GM12872 (cell line): ENCODE measurements around the gene PIK3C2G.

Experiments
- CTCF ChIP-seq: IDR thresholded peaks from 3 replicates; pipeline ENCODE4 v1.5.1; 2011; ENCODE audit warnings: low read depth, mild to moderate bottlenecking, low read length, moderate library complexity; ENCODE audit not compliant: insufficient read depth

The PIK3C2G gene

GRCh38 chr12:18261906-18262305, 588 bp downstream of the PIK3C2G start:
- TF ChIP-seq CTCF, result no peak

DNA sequence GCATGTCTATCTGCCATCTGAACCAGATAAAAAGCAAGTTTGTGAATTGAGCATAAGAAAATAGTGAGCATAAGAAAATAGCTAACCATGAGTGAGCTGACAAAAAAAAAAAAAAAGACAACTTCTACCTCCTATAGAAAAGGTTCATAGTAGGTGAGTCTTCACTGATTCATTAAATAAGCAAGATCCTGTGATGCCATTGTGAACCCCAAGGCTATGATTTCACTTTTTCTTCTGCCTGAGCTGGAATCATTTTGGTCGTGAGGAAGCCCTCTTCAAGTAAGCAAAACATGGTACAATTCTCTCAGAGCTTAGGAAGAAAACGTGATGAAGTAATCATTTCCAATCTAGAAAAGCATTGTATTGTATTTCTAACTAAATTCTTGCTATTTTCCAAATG, 1.2 kb downstream of the PIK3C2G start:
- TF ChIP-seq CTCF, result no peak

DNA sequence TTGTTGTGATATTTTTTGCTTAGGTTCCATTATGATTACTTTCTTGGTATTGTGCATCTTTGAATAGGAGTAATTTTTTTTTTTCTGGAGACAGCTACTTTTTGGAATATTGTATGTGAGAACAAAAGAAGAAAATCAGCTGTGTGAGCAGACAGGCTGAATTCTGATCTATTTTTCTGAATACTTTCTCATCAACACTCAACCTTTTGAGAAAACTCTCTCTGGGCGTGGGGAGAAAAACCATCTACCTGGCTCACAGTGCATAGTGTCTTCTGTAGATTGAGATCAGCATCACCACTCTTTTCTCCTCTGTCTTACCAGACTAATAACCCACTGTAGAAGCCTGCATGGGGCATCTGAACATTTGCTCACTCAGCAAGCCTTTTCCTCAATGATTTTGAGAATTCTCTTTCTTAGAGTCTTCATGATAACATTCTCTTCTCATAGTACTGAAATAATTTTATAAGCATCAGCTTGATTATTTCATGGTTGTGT, 3.3 kb downstream of the PIK3C2G start:
- TF ChIP-seq CTCF, result no peak

DNA sequence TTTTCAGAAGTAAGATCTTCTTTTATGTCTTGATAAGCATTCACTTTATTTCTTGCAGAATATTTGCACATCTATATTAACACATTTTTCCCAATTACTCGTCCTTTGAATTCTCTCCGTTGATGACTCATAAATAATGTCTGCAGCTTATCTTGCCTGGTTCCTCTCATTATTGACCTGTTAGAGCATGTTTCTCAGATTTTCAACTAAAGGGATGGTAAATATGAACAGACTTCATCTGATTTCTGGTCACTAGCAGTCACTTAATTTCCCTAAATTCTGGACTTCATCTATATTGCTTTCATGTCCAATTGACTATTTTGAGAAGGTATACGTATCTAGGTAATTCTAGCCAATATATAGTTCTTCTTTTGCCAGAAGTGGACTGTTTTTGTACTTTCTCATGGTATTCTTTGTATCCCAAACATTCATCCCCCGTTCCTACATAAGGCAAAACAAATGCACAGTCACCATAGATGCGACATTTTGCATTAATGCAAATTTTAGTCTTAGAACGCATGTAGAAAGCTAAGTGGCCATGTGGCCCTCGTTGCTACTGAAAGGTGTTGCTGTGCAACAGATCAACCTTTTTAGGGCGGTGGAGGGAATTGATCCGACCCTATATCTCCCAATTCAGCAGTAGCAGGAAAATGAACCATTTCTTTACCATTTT, 6.2 kb downstream of the PIK3C2G start:
- TF ChIP-seq CTCF, result no peak

DNA sequence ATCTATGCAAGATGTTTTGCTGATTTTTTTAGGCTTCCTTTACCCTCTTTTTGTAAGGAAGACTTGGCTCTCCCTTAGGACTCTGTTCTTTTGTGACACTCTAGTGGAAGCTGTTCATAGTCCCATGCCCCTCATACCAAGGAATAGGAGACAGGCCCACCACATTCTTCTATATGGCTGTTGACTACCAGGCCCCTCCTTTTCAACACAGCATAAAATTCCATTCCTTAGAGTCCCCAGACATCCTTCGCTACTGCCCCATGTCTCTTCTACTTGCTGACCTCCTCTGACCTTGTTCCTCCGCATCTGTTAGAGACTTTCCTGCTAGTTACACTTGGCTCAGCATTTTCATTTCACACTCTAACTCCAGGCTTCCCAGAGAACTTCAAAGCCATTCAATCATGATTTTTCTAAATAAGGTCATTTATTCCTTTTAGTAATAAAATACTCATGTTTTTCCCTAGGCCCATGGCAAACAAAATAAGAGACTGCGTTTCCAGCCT, 9.7 kb downstream of the PIK3C2G start:
- TF ChIP-seq CTCF, result no peak

DNA sequence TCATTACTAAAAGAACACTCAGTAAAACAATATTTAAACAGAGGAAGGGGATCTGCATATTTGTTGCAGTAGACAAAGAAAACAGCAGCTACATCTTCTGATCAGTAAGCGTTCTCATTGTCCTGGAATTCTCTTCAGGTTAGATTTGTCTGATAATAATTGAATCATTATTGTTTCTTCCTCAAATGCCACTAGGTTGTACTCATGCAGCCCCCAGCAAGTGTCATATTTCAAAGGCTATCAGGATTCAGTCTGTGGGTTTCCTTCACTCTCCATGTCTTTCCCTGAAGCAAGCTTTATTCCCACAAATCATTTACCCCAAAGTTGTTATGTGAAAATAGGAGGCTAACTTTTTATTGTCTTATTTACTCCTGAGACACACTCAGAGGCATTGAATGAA, 14.7 kb downstream of the PIK3C2G start:
- TF ChIP-seq CTCF, result no peak

GRCh38 chr12:18277196-18277595, 15.9 kb downstream of the PIK3C2G start:
- no peak for TF ChIP-seq CTCF

- TF ChIP-seq CTCF, result no peak
Measured at GRCh38 chr12:18280728-18281127, 19.4 kb downstream of the PIK3C2G start.
